Fibroblast of villous mesenchyme (primary cell): ENCODE data around the gene HOXB5. TPM values are rescaled to one million over a fixed set of nuclear protein-coding genes. Genes with fewer than 3 reads are reported as not detected.

ENCODE experiments used
- DNase-seq: peaks from one replicate; pipeline ENCODE4 v3.0.0-alpha.2; 2010; ENCODE audit warnings: low read depth
- H3K4me3 ChIP-seq: 2 replicates; pipeline ENCODE4 v1.5.1; 2011; ENCODE audit warnings: low read depth, mild to moderate bottlenecking, low read length
- CTCF ChIP-seq: IDR thresholded peaks from 2 replicates; pipeline ENCODE4 v1.5.1; 2012; ENCODE audit warnings: low read depth, mild to moderate bottlenecking, low read length; ENCODE audit not compliant: insufficient read depth
- total RNA-seq: library from RNA; depleted of rRNA; stranded (reverse); fragments of >200 nt; gene quantifications from 2 replicates; pipeline ENCODE4 v1.2.3, GENCODE V29; 2012

Gene HOXB5
- total RNA-seq, 1 donor: 0.43 TPM

- TF ChIP-seq CTCF: no peak
- H3K4me3 ChIP-seq: peak overlapping the region; percentile 62
- DNase-seq: peak; percentile 72
Observed at GRCh38 chr17:48587276-48588073, 6.1 kb downstream of the HOXB5 start.

- TF ChIP-seq CTCF: no peak
- H3K4me3 ChIP-seq: peak overlapping the region; percentile 75
- no peak for DNase-seq
Observed at GRCh38 chr17:48586355-48587258, 7.0 kb downstream of the HOXB5 start.

GRCh38 chr17:48584223-48584741 is 9.3 kb downstream of the HOXB5 start:
- no peak overlapping the region for H3K4me3 ChIP-seq
- TF ChIP-seq CTCF: no peak
- no peak for DNase-seq

- H3K4me3 ChIP-seq: no peak overlapping the region
Observed at GRCh38 chr17:48583708-48584222, 9.8 kb downstream of the HOXB5 start.

GRCh38 chr17:48582750-48583069 is 10.9 kb downstream of the HOXB5 start:
- TF ChIP-seq CTCF: no peak
- DNase-seq: no peak
- no peak overlapping the region for H3K4me3 ChIP-seq

More at GRCh38 chr17:48583708-48584222, 9.8 kb downstream of the HOXB5 start:
- no peak for DNase-seq
- no peak for TF ChIP-seq CTCF

- TF ChIP-seq CTCF: no peak
- no peak overlapping the region for H3K4me3 ChIP-seq
- DNase-seq: peak; percentile 22
Observed at GRCh38 chr17:48579760-48580554, 13.6 kb downstream of the HOXB5 start.
